ENCODE data around the gene ATP9B. TPM values are rescaled to one million over a fixed set of nuclear protein-coding genes. Genes with fewer than 3 reads are reported as not detected.

Gene ATP9B
- total RNA-seq, 1 donor from 2014 or later: 27.3 TPM

DNA sequence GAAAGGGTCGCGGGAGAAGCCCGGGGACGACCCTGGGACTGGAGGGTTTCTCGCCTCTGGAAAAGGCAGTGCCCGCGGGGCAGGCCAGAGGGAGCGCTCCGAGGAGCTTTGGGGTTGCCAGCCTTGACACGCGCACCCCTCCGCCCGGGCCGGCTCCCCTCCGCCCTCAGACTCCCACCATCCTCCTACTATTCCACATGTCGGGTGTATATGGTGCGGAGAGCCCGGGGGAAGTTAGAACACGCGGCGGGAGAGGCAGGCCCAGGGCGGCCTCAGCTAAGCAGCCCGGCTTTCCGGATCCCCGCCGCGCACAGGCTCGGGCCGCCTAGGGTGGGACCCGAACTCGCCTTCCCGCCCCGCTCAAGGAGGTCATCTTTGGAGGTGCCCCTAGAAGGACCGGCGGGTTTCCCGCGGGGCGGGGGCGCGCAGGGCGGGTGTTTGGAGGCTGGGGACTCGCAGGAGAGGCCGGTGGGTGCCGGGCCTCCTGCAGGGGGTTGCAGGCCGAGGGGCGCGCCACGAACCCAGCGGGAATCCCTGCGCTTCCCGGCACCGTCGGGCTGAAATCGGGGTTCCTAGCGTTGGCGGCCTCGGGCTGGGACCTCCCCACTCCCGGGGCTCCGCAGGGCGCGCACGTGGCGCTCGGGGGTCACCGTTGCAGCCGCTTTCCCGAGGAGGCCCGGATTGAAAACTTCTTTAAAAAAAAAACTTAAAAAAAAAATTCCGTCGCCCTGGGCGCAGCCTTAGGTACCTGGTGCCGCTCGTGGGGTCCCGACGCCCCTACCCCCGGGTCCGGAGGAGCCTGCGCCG is 330.3 kb downstream of the ATP9B start:
- H3K9me3 Mint-ChIP-seq (ENCODE audit: unreplicated experiment): no peaks in the 10 kb centered on the region
- H3K27me3 Mint-ChIP-seq (ENCODE audit: unreplicated experiment): no peaks in the 10 kb centered on the region
- TF ChIP-seq, protein P1, sequence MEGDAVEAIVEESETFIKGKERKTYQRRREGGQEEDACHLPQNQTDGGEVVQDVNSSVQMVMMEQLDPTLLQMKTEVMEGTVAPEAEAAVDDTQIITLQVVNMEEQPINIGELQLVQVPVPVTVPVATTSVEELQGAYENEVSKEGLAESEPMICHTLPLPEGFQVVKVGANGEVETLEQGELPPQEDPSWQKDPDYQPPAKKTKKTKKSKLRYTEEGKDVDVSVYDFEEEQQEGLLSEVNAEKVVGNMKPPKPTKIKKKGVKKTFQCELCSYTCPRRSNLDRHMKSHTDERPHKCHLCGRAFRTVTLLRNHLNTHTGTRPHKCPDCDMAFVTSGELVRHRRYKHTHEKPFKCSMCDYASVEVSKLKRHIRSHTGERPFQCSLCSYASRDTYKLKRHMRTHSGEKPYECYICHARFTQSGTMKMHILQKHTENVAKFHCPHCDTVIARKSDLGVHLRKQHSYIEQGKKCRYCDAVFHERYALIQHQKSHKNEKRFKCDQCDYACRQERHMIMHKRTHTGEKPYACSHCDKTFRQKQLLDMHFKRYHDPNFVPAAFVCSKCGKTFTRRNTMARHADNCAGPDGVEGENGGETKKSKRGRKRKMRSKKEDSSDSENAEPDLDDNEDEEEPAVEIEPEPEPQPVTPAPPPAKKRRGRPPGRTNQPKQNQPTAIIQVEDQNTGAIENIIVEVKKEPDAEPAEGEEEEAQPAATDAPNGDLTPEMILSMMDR (IDR thresholded peaks at IDR 0.05): no peak
- no peak for DNase-seq (ENCODE audit: extremely low spot score, unreplicated experiment)
- peak overlapping the region; percentile 66 for H3K4me3 Mint-ChIP-seq (ENCODE audit: unreplicated experiment)
- no peaks in the 10 kb centered on the region for H3K36me3 Mint-ChIP-seq (ENCODE audit: unreplicated experiment)
- no peak overlapping the region for H3K27ac Mint-ChIP-seq (ENCODE audit: unreplicated experiment)
- H3K4me1 Mint-ChIP-seq (ENCODE audit: unreplicated experiment): peaks cover 28% of the 10 kb centered on the region

DNA sequence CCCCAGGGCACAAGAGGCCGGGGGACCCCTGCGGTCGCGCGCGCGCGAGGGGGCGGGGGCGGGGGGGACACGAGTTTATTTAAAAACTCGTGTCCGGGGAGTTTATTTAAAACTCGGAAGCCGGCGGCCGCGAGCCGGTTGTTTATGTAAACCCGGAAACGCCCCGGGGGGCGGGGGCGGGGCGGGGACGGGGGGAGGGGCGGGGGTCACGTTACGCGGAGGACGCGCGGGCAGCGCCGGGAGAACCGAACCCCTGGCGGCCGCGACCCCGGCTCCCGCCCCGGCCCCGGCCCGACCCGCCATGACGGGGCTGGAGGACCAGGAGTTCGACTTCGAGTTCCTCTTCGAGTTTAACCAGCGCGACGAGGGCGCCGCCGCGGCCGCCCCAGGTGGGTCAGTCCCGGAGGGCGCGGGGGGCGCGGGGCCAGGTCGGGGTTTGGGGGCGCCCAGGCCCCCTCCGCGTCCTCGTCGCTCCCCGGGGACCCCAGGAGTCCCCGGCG is 330.9 kb downstream of the ATP9B start:
- Mint-ChIP-seq H3K36me3 (ENCODE audit: unreplicated experiment) (no peaks in the 10 kb centered on the region), H3K27ac (ENCODE audit: unreplicated experiment) (no peak overlapping the region)
- no peak for DNase-seq (ENCODE audit: extremely low spot score, unreplicated experiment)

DNA sequence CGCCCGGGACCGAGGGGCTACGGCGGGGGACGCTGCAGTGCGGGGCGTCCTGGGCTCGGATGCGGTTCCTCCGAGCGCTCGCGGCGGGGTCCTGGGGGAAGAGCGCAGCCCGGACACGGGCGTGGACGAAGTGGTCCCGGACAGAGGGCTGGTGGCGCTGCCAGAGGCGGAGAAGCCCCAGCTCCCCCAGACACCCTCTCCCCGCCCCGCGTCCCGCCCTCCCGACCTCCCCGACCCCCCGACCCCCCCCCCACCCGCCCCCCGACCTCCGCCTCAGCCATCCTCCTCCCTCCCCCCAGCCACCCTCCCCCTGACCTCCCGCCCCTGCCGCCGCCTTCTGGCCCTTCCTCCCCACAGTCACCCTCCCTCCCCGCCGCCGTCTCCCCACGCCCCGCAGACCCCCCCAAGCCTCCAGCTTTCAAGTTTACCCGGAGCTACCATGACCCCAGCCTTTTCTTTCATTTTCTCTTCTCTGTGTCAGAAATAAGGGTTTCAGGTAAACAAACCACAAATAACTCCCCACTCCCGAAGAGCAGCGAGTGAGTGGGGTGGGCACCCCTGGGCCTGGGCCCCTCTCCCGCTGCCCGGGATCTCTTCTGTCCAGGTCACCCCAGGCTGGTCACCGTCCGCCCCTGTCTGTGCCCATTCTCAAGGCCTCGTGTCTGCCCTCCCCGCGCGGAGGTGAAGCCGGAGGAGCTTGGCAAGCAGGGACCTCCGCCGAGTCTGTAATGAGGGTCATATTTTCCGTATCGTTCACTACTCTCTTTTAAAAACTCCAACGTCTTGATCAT is 331.6 kb downstream of the ATP9B start:
- Mint-ChIP-seq H3K27ac (ENCODE audit: unreplicated experiment) (peak overlapping the region; percentile 57), H3K36me3 (ENCODE audit: unreplicated experiment) (no peaks in the 10 kb centered on the region), H3K4me3 (ENCODE audit: unreplicated experiment) (peak overlapping the region; percentile 69), H3K4me1 (ENCODE audit: unreplicated experiment) (peaks cover 29% of the 10 kb centered on the region), H3K27me3 (ENCODE audit: unreplicated experiment) (no peaks in the 10 kb centered on the region), H3K9me3 (ENCODE audit: unreplicated experiment) (no peaks in the 10 kb centered on the region)
- DNase-seq (ENCODE audit: extremely low spot score, unreplicated experiment): no peak
- TF ChIP-seq, protein P1 (IDR thresholded peaks at IDR 0.05): no peak

More for the DNA sequence above, 330.9 kb downstream of the ATP9B start:
- no peaks in the 10 kb centered on the region for H3K27me3 Mint-ChIP-seq (ENCODE audit: unreplicated experiment)
- peaks cover 28% of the 10 kb centered on the region for H3K4me1 Mint-ChIP-seq (ENCODE audit: unreplicated experiment)
- TF ChIP-seq, protein P1 (IDR thresholded peaks at IDR 0.05): no peak
- H3K9me3 Mint-ChIP-seq (ENCODE audit: unreplicated experiment): no peaks in the 10 kb centered on the region
- no peak overlapping the region for H3K4me3 Mint-ChIP-seq (ENCODE audit: unreplicated experiment)

DNA sequence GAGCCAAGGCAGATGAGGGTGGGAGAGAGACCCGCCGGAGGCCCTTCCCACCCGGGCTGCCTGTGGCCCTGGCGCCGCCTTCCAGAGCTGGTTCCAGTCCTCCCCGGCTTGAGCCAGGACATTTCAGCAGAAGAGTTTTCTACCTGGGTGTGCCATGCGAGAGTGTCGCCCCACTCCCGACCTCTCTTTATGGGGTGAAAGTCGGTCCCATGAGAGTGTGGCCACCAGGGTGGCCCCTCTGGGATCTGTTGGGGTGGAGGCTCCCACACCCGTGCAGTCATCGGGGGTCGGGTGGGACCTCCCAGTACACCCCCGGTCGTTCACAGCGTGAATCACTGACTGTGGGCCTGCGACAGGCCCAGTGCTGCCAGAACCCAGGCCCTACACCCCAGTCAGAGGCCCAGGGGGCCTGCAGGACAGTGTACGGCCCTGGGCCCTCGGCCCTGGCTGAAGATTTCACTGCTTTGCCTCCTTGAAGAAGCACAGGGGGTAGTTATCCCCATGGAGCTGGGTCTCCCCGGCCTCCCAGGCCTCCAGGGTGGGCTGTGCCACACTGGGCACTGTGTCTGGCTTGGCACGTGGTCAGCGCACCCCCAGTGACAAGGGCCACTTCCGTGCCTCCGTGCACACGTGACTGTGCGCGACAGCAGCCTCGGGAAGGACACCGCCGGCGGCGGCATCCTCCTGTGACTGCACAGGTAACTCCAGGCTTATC is 332.5 kb downstream of the ATP9B start:
- Mint-ChIP-seq H3K36me3 (ENCODE audit: unreplicated experiment) (no peaks in the 10 kb centered on the region), H3K27me3 (ENCODE audit: unreplicated experiment) (no peaks in the 10 kb centered on the region), H3K4me3 (ENCODE audit: unreplicated experiment) (peak overlapping the region; percentile 69), H3K27ac (ENCODE audit: unreplicated experiment) (peak overlapping the region; percentile 57), H3K4me1 (ENCODE audit: unreplicated experiment) (peaks cover 33% of the 10 kb centered on the region), H3K9me3 (ENCODE audit: unreplicated experiment) (no peaks in the 10 kb centered on the region)
- DNase-seq (ENCODE audit: extremely low spot score, unreplicated experiment): no peak
- TF ChIP-seq, protein P1 (IDR thresholded peaks at IDR 0.05): no peak
